Ascending aorta (tissue), 2 donors: Measurements from ENCODE around the gene CDYL. TPM values are rescaled to one million over a fixed set of nuclear protein-coding genes. Genes with fewer than 3 reads are reported as not detected.

Experiments
- DNase-seq, 2 donors: peaks; one replicate each; pipeline ENCODE4 v3.0.0-alpha.2; 2019; ENCODE audit warnings: low spot score in 2 of 2
- H3K27ac ChIP-seq, 2 donors: fragments of 200-600 bp; sonication (generic); one replicate each; pipeline ENCODE4 v1.5.1; 2016 to 2017; ENCODE audit warnings: mild to moderate bottlenecking in 1 of 2
- H3K27me3 ChIP-seq: fragments of 200-600 bp; sonication (generic); one replicate; pipeline ENCODE4 v1.5.1; 2017
- H3K36me3 ChIP-seq, 2 donors: fragments of 200-600 bp; sonication (generic); one replicate each; pipeline ENCODE4 v1.5.1; 2016
- H3K4me1 ChIP-seq, 2 donors: fragments of 200-600 bp; sonication (generic); one replicate each; pipeline ENCODE4 v1.5.1; 2016 to 2017; ENCODE audit warnings: mild to moderate bottlenecking in 1 of 2
- H3K4me3 ChIP-seq, 2 donors: fragments of 200-600 bp; sonication (generic); one replicate each; pipeline ENCODE4 v1.5.1; 2016 to 2017; ENCODE audit warnings: mild to moderate bottlenecking in 1 of 2
- H3K9me3 ChIP-seq, 2 donors: fragments of 200-600 bp; sonication (generic); one replicate each; pipeline ENCODE4 v1.5.1; 2016
- CTCF ChIP-seq, 3 experiments: fragments of 200-600 bp in 2 of 3; fragments of 450-650 bp in 1 of 3; sonication (generic) in 2 of 3; IDR thresholded peaks; one replicate each; pipeline ENCODE4 v1.5.1; 2016 to 2019; ENCODE audit warnings: antibody characterized with exemption in 3 of 3, mild to moderate bottlenecking in 1 of 3, moderate library complexity in 1 of 3
- intact Hi-C: fragments of 100-400 bp; cut with DNase I; formaldehyde crosslinking; loops from one replicate; pipeline ENCODE4 v1.15.1; 2023
- total RNA-seq: library from RNA; depleted of rRNA; stranded (reverse); fragments of >200 nt; gene quantifications from one replicate; pipeline ENCODE4 v1.1.0, GENCODE V29; 2016

The CDYL gene
- total RNA-seq, 1 donor from 2014 or later, result 73.7 TPM

GRCh38 chr6:4953440-4953839 lies 177.2 kb downstream of the CDYL start:
- Histone ChIP-seq H3K4me3 (no peak overlapping the region), H3K4me1 (no peaks in the 10 kb centered on the region), H3K9me3 (no peaks in the 10 kb centered on the region), H3K27me3 (no peaks in the 10 kb centered on the region), H3K27ac (no peak overlapping the region), H3K36me3 (peaks cover 25 to 36% of the 10 kb centered on the region in 2 donors)
- intact Hi-C loops, result no loop called here
- TF ChIP-seq CTCF (IDR thresholded peaks at IDR 0.05), result no peak
- DNase-seq, result no peak

- H3K27me3 ChIP-seq, result no peaks in the 10 kb centered on the region
- intact Hi-C loops, result no loop called here
Observed at GRCh38 chr6:4956625-4957024, 180.4 kb downstream of the CDYL start.

GRCh38 chr6:4957521-4958231 lies 181.5 kb downstream of the CDYL start:
- H3K4me3 ChIP-seq, result no peak overlapping the region
- H3K9me3 ChIP-seq, result no peaks in the 10 kb centered on the region
- intact Hi-C loops, result no loop called here
- no peak for TF ChIP-seq CTCF (IDR thresholded peaks at IDR 0.05)
- no peak overlapping the region for H3K27ac ChIP-seq
- H3K36me3 ChIP-seq, result peaks cover 17% of the 10 kb centered on the region in 2 donors
- no peaks in the 10 kb centered on the region for H3K27me3 ChIP-seq
- H3K4me1 ChIP-seq, result no peaks in the 10 kb centered on the region
- no peak for DNase-seq

More at GRCh38 chr6:4956625-4957024, 180.4 kb downstream of the CDYL start:
- Histone ChIP-seq H3K9me3 (no peaks in the 10 kb centered on the region), H3K4me3 (no peak overlapping the region), H3K36me3 (peaks cover 21 to 24% of the 10 kb centered on the region in 2 donors), H3K27ac (no peak overlapping the region), H3K4me1 (no peaks in the 10 kb centered on the region)
- no peak for DNase-seq
- no peak for TF ChIP-seq CTCF (IDR thresholded peaks at IDR 0.05)

GRCh38 chr6:4958624-4959023 lies 182.4 kb downstream of the CDYL start:
- intact Hi-C loops, result no loop called here

GRCh38 chr6:4961322-4962168 lies 185.3 kb downstream of the CDYL start:
- H3K9me3 ChIP-seq, result no peaks in the 10 kb centered on the region
- H3K27ac ChIP-seq, result no peak overlapping the region
- intact Hi-C loops, result no loop called here
- TF ChIP-seq CTCF (IDR thresholded peaks at IDR 0.05), result no peak
- H3K4me3 ChIP-seq, result no peak overlapping the region
- H3K4me1 ChIP-seq, result no peaks in the 10 kb centered on the region
- no peaks in the 10 kb centered on the region for H3K36me3 ChIP-seq
- no peak for DNase-seq
- no peaks in the 10 kb centered on the region for H3K27me3 ChIP-seq

More at GRCh38 chr6:4958624-4959023, 182.4 kb downstream of the CDYL start:
- Histone ChIP-seq H3K27me3 (no peaks in the 10 kb centered on the region), H3K9me3 (no peaks in the 10 kb centered on the region), H3K4me1 (no peaks in the 10 kb centered on the region), H3K4me3 (no peak overlapping the region), H3K27ac (no peak overlapping the region), H3K36me3 (peaks cover 8 to 10% of the 10 kb centered on the region in 2 donors)
- TF ChIP-seq CTCF (IDR thresholded peaks at IDR 0.05), result no peak
- DNase-seq, result no peak
